ENCODE measurements around the gene EPB41L4A.

Gene EPB41L4A

GRCh38 chr5:112356178-112356956 lies 62.7 kb downstream of the EPB41L4A start:
- DNase-seq (ENCODE audit: low spot score) (no peak), FAIRE-seq (peak; percentile 9)

GRCh38 chr5:112355058-112355685 lies 63.9 kb downstream of the EPB41L4A start:
- no peak for FAIRE-seq
- DNase-seq (ENCODE audit: low spot score), result no peak

GRCh38 chr5:112353678-112354077 lies 65.4 kb downstream of the EPB41L4A start:
- FAIRE-seq, result no peak
- no peak for DNase-seq (ENCODE audit: low spot score)

GRCh38 chr5:112351225-112351624 lies 67.9 kb downstream of the EPB41L4A start:
- FAIRE-seq, result no peak

GRCh38 chr5:112350626-112351025 lies 68.5 kb downstream of the EPB41L4A start:
- FAIRE-seq (no peak), DNase-seq (ENCODE audit: low spot score) (no peak)

More at GRCh38 chr5:112351225-112351624, 67.9 kb downstream of the EPB41L4A start:
- DNase-seq (ENCODE audit: low spot score), result no peak

GRCh38 chr5:112349371-112349770 lies 69.7 kb downstream of the EPB41L4A start:
- FAIRE-seq (no peak), DNase-seq (ENCODE audit: low spot score) (no peak)

GRCh38 chr5:112348915-112349314 lies 70.2 kb downstream of the EPB41L4A start:
- DNase-seq (ENCODE audit: low spot score) (no peak), FAIRE-seq (no peak)

- FAIRE-seq, result no peak
- DNase-seq (ENCODE audit: low spot score), result no peak
Observed at GRCh38 chr5:112348387-112348786, 70.7 kb downstream of the EPB41L4A start.

- FAIRE-seq (no peak), DNase-seq (ENCODE audit: low spot score) (no peak)
Observed at GRCh38 chr5:112346411-112347044, 72.5 kb downstream of the EPB41L4A start.

GRCh38 chr5:112344540-112344939 lies 74.5 kb downstream of the EPB41L4A start:
- no peak for FAIRE-seq
- no peak for DNase-seq (ENCODE audit: low spot score)

- DNase-seq (ENCODE audit: low spot score) (no peak), FAIRE-seq (no peak)
Observed at GRCh38 chr5:112342389-112342788, 76.7 kb downstream of the EPB41L4A start.

GRCh38 chr5:112339761-112340160 lies 79.3 kb downstream of the EPB41L4A start:
- DNase-seq (ENCODE audit: low spot score) (no peak), FAIRE-seq (no peak)

GRCh38 chr5:112338681-112339337 lies 80.3 kb downstream of the EPB41L4A start:
- FAIRE-seq (peak; percentile 35), DNase-seq (ENCODE audit: low spot score) (peak; percentile 63)

- no peak for FAIRE-seq
Observed at GRCh38 chr5:112333331-112333781, 85.7 kb downstream of the EPB41L4A start.

GRCh38 chr5:112331892-112332291 lies 87.2 kb downstream of the EPB41L4A start:
- no peak for DNase-seq (ENCODE audit: low spot score)
- FAIRE-seq, result no peak

More at GRCh38 chr5:112333331-112333781, 85.7 kb downstream of the EPB41L4A start:
- DNase-seq (ENCODE audit: low spot score), result no peak

GRCh38 chr5:112329419-112330090 lies 89.5 kb downstream of the EPB41L4A start:
- FAIRE-seq, result no peak

GRCh38 chr5:112323166-112323565 lies 95.9 kb downstream of the EPB41L4A start:
- DNase-seq (ENCODE audit: low spot score), result no peak
- no peak for FAIRE-seq

More at GRCh38 chr5:112329419-112330090, 89.5 kb downstream of the EPB41L4A start:
- DNase-seq (ENCODE audit: low spot score), result peak; percentile 37

GRCh38 chr5:112320408-112320807 lies 98.7 kb downstream of the EPB41L4A start:
- DNase-seq (ENCODE audit: low spot score), result no peak
- FAIRE-seq, result no peak

GRCh38 chr5:112318346-112318745 lies 100.7 kb downstream of the EPB41L4A start:
- FAIRE-seq (no peak), DNase-seq (ENCODE audit: low spot score) (no peak)

GRCh38 chr5:112317866-112318265 lies 101.2 kb downstream of the EPB41L4A start:
- DNase-seq (ENCODE audit: low spot score), result no peak
- FAIRE-seq, result no peak

GRCh38 chr5:112316731-112317130 lies 102.3 kb downstream of the EPB41L4A start:
- no peak for DNase-seq (ENCODE audit: low spot score)
- FAIRE-seq, result no peak
